HG02571 (cell line): ENCODE measurements around the gene BRCC3.

Experiments
- ATAC-seq: cut with Tn5 transposase; IDR thresholded peaks from one replicate; pipeline ENCODE4 v1.9.1; 2021; ENCODE audit warnings: mild to moderate bottlenecking, moderate library complexity; ENCODE audit not compliant: unreplicated experiment

BRCC3 gene

GRCh38 chrX:155070975-155071693 is at the start of gene BRCC3, which contains the start of the genes CMC4 and MTCP1:
Gene BRCC3, plus strand, starts transcription at chrX:155071508. Its CDS starts 20 bp downstream, at chrX:155071528.
Gene CMC4, minus strand, starts transcription at chrX:155071136. Its CDS starts 7,113 bp downstream, at chrX:155064023.
Gene MTCP1, minus strand, starts transcription at chrX:155071136. Its CDS starts 5,126 bp downstream, at chrX:155066010.
- peak; percentile 88 for ATAC-seq

GRCh38 chrX:155022585-155022984 is 48.7 kb upstream of the BRCC3 start, which contains the start of gene F8:
Gene F8, minus strand, starts transcription at chrX:155022723. Its CDS starts 171 bp downstream, at chrX:155022552.
- ATAC-seq, result no peak

GRCh38 chrX:155023907-155024833 is 47.1 kb upstream of the BRCC3 start:
- no peak for ATAC-seq

- ATAC-seq, result no peak
These were observed 44.9 kb upstream of the BRCC3 start for GRCh38 chrX:155026420-155026726.

- ATAC-seq, result peak; percentile 87
These were observed 44.4 kb upstream of the BRCC3 start, which contains the start of gene FUNDC2 for GRCh38 chrX:155026727-155027508. Gene FUNDC2, plus strand, starts transcription at chrX:155026844. Its CDS starts 95 bp downstream, at chrX:155026939.

GRCh38 chrX:155027509-155028066 is 43.7 kb upstream of the BRCC3 start:
- ATAC-seq, result no peak

- ATAC-seq, result no peak
These were observed 43.2 kb upstream of the BRCC3 start for GRCh38 chrX:155028129-155028528.

GRCh38 chrX:155028877-155029291 is 42.4 kb upstream of the BRCC3 start:
- ATAC-seq, result no peak

- ATAC-seq, result no peak
These were observed 39.7 kb upstream of the BRCC3 start for GRCh38 chrX:155031657-155032056.

- no peak for ATAC-seq
These were observed 35.6 kb upstream of the BRCC3 start for GRCh38 chrX:155035688-155036087.

- no peak for ATAC-seq
These were observed 25.0 kb upstream of the BRCC3 start for GRCh38 chrX:155046129-155046810.

- ATAC-seq, result no peak
These were observed 24.3 kb upstream of the BRCC3 start for GRCh38 chrX:155046811-155047528.

GRCh38 chrX:155048977-155049619 is 22.2 kb upstream of the BRCC3 start:
- no peak for ATAC-seq

- no peak for ATAC-seq
These were observed 18.4 kb upstream of the BRCC3 start for GRCh38 chrX:155052738-155053498.

- no peak for ATAC-seq
These were observed 17.7 kb upstream of the BRCC3 start for GRCh38 chrX:155053656-155054055.

GRCh38 chrX:155054255-155054654 is 17.1 kb upstream of the BRCC3 start:
- no peak for ATAC-seq

GRCh38 chrX:155055494-155055893 is 15.8 kb upstream of the BRCC3 start:
- no peak for ATAC-seq

GRCh38 chrX:155056471-155056870 is 14.8 kb upstream of the BRCC3 start:
- no peak for ATAC-seq
